HG02981 (cell line): ENCODE results near the gene CDC42EP4.

Experiments used
- ATAC-seq: cut with Tn5 transposase; IDR thresholded peaks from one replicate; pipeline ENCODE4 v1.9.1; 2021; ENCODE audit warnings: mild to moderate bottlenecking, moderate library complexity; ENCODE audit not compliant: unreplicated experiment

CDC42EP4 gene

GRCh38 chr17:73261952-73262675 lies 49.7 kb downstream of the CDC42EP4 start:
- no peak for ATAC-seq

DNA sequence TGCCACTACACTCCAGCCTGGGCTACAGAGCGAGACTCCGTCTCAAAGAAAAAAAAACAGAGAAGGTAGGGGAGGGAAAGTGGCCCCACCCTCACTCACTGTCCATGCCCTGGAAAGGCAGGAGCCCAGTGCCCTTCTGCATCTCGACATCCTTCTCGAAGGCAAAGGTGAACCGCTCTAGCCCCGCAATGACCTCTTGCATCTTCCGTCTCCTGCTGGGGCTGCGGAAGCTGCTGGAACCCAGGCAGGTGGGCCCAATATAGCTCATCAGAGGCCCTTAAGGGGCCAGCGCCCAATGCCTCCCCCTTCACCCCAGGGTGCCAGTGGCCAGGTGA lies 50.2 kb downstream of the CDC42EP4 start, which contains the start of gene CPSF4L:
Gene CPSF4L (minus strand): TSS at position 264 of the 335 bp plus-strand sequence. CDS start 62 bp downstream, at position 202.
- ATAC-seq = no peak

DNA sequence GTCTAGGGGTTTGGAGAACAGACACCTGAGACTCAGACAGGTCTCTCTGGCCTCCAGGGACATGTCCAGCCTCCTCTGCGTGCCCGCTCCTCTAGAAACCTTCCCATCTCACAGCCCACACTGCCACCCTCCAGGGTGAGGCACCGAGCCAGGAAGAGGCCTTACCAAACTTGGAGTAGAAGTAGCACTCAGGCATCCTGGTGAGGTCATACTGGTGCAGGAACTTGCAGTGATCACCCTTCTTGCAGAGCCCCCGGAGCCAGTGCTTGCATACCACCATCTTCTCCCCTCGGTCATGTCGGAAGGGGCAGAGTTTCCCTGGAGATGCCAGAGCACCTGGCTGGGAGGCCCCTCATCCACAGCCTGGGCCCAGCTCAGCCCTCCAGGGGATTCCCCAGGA lies 54.3 kb downstream of the CDC42EP4 start:
- no peak for ATAC-seq

GRCh38 chr17:73256220-73256619 lies 55.6 kb downstream of the CDC42EP4 start:
- ATAC-seq = no peak

- ATAC-seq = no peak
These were observed 56.1 kb downstream of the CDC42EP4 start for GRCh38 chr17:73255671-73256181.

DNA sequence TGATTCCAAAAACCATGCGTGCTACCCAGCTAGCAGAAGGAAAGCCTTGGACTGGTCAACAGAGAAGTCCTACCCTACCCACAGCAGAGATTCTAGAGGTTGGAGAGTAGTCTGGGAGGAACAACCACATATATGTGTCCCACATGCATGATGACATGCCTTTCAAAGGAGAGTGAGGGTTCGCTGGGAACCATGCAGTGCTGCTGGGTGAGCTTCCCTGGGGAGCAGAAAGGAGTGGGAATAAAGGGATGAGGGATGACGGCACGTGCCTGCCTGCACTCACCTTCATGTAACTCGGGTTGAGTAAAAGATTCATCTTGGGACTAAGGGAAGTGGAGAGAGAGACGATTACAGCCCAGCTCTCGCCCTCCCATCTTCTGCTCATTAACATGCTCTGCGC lies 59.9 kb downstream of the CDC42EP4 start:
- ATAC-seq = no peak

DNA sequence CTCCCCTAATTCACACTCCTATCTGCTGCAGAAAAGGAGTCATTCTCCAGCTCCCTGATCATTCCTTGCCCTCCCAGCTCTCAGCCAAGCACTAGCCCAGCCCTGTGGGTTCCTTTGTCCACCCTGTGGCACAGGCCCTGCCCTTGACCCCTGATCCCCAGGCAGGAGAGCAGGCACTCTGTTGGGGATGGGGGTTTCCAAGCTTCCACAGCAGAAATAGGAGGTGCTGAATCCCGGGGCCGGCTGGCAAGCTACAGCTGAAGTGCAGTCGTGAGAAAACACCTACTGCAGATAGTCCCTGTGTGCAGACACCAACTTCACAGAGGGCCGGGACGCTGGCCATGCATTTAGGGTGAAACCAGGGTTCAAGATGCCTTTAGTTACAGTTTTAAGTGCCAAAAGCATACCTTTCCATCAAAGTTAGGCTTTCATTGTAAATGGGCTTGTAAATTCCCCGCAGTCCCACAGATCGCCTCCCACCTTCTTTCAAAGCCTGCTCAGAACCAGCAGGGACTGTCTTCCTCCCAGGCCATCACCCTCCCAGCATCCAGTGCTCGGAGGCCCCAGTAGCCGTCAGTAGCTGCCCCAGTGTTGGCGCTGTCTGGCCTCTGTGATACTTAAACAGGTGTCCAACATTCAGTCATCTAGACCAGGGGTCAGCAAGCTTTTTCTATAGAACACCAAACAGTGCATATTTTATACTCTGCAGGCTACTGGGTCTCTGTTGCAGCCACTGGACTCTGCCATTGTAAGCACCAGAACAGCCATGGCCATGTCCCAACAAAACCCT lies 60.8 kb downstream of the CDC42EP4 start:
- no peak for ATAC-seq

GRCh38 chr17:73249700-73250099 lies 62.1 kb downstream of the CDC42EP4 start:
- no peak for ATAC-seq

DNA sequence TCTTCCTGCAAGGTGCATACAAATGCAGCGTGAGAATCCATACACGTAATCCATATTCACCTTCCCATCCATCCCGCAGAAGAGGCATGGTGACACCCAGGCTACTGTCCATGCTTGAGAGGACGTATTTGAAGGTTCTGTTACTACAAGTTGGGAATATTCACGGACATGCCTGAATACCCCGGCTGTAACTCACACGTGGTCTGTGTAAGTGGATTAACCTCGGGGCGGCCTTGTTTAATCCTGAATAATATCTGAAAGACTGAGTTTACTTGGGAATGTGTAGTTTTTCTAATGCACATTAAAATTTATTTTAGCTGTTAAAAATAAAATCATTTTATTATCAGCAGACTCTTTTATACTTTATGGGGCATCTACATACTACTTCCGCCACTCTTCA lies 63.3 kb downstream of the CDC42EP4 start:
- ATAC-seq = no peak

GRCh38 chr17:73247726-73248125 lies 64.1 kb downstream of the CDC42EP4 start:
- ATAC-seq = no peak

DNA sequence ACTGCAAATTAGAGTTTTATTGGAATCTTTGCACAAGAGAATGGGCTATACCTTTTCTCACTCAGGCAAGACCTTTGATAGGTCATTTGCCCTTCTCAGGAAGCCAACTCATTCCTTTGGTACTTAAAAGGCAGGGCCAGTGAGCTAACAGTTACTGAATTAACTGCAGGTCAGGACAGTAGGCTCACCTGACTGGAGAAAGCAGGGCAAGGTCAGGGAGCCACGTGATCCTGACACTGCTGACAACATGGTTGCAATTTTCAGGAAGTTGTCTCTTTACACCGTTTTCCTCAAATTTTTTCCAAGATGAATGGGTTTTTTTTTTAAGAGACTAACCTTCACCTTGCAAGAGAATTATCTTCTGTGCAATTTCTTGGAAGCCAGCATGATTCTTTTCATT lies 71.2 kb downstream of the CDC42EP4 start:
- ATAC-seq = no peak

DNA sequence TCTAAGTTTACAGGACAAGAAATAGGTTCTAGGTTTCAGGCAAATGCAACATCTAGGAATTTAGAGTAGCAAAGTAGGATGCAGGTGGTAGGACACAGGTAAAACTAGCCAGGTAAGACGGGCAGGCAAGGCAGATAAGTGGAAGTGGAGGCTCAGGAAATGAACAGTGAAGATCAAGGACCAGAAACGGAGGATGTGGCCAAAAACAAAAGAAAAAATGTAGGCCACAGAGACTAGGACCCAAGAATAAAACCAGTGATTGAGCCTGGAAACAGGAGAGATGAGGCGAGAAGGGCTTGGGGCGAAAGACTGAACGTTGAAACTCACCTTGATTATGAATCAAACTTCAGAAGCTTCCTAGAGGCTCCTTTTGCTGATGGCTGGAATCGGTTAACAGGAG lies 74.1 kb downstream of the CDC42EP4 start:
- ATAC-seq = no peak

GRCh38 chr17:73234736-73235135 lies 77.1 kb downstream of the CDC42EP4 start:
- no peak for ATAC-seq
